IPS-NIHi11 (cell line): ENCODE measurements around the gene TMEM255B.
A peak's percentile ranks its signal among the peaks of the same experiment; 100 is the strongest.

Experiments
- DNase-seq: peaks from one replicate; pipeline ENCODE4 v3.0.0; 2012; ENCODE audit warnings: mixed read lengths, low spot score

The TMEM255B gene

GRCh38 chr13:113834496-113835200 lies 75.6 kb downstream of the TMEM255B start:
- no peak for DNase-seq

- no peak for DNase-seq
Measured at GRCh38 chr13:113835461-113836270, 76.6 kb downstream of the TMEM255B start.

DNA sequence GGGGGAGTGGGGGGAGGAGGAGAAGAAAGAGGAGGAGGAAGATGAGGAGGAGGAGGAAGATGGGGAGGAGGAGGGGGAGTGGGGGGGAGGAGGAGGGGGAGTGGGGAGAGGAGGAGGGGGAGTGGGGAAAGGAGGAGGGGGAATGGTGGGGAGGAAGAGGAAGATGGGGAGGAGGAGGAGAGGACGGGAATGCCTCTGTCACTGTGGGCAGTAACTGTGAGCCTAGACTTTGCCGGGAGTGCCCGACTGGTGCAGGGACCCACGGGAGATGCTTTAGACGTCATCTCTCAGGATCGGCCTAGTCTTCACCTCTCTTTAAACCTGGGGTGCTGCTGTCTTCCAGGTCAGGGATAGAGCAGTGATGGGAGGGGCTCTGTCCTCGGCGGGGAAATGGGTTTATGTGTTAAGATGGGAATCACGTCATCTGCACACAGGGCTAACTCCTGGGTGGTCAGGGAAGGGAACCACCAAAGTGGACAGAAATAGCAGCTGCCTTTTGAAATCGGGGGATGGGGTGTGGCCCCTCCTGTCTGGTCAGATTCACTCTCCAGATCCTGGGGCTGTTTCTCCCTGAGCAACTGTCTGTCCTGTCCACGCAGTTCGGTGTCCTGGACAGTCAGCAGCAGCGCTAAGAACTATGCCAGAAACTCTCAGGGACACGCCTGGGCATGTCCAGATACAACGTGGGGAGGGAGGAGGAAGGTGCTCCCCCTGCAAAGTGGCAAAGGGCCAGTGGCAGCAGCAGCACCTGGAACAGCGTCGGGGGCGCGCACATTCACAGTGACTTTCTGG lies 77.9 kb downstream of the TMEM255B start:
- DNase-seq = no peak

- DNase-seq = peak; percentile 80
Measured at GRCh38 chr13:113837560-113838355, 78.7 kb downstream of the TMEM255B start.

DNA sequence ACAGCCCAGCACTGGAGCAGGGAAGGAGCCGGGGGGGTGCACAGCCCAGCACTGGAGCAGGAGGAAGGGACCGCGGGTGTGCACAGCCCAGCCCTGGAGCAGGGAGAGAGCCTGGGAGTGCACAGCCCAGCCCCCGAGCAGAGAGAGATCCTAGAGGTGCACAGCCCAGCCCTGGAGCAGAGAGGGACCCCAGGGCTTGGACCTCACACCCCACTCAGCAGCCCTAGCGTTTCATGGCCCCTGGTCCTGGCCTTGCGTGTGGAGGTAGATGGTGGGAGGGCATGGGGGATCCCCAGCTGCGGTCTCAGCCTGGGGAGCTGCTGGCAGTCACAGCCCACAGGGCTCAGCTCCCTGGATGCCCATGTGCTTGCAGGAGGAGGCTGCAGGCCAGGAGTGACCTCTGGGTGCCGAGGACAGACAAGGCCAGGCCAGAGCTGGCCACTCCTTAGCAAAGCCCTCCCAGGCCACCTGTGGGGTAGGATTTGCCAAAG lies 79.7 kb downstream of the TMEM255B start:
- no peak for DNase-seq

- DNase-seq = no peak
Measured at GRCh38 chr13:113839536-113840204, 80.6 kb downstream of the TMEM255B start.

- no peak for DNase-seq
Measured at GRCh38 chr13:113840541-113841352, 81.7 kb downstream of the TMEM255B start.

- no peak for DNase-seq
Measured at GRCh38 chr13:113841353-113841650, 82.3 kb downstream of the TMEM255B start.

DNA sequence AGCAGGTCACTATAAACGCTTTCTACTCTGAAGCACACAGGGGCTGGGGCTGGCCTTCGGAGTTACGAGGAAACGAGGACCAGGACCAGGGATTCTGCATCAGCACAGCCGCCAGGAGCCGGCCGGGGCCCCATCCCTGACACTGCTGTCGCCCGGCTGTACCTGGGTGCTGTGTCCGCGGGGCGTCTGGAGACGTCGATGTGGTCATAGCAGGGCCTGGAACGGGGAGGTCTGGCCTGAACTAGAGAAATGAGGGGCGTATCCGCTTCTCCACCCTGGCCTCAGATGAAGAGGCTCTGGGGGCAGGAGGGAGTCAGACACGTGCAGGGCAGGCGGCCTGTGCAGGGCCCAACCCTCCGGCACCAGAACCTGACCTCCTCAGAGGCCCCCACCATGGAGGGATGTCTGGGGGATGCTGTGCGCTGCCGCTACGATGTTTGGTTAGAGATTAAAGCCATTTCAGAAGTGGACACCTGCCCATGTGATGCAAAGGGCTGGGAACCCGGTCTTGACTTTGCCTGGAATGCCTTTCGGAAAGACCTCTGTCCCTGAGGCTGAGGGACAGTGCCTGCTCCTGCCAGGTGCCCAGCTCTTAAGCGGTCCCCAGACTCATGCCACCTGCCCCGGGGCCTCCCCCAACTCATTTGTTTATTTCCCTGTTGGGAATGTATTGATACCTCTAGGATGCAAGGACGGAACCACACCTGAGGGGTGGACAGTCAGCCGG lies 83.5 kb downstream of the TMEM255B start:
- no peak for DNase-seq

DNA sequence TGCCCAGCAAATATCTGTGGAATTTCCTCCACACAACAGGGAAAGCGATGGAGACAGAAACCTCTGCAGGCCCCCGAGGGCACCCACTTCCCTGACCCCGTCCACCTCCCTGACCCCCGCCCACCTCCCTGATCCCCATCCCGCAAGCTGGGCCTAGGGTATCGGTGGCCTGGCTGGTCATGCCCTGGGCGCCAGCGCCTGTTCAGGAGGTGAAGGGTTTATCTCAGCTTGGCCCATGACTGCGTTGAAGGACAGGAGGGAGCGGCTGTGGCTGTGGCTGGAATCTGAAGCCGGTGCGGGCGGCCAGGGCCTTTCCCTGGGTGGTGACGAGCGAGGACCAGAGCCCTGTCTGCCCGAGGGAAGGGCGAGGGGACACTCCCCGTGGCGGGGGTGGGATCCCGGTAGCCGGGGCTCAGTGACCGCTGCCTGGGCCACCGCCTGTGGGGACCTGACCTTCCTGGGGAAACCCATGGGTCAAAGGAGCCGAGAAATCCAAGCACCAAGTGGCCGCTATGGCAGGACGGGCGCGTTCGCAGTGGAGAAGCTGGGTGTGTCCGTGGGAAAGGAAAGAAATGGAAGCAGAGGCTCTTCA lies 84.1 kb downstream of the TMEM255B start:
- no peak for DNase-seq

DNA sequence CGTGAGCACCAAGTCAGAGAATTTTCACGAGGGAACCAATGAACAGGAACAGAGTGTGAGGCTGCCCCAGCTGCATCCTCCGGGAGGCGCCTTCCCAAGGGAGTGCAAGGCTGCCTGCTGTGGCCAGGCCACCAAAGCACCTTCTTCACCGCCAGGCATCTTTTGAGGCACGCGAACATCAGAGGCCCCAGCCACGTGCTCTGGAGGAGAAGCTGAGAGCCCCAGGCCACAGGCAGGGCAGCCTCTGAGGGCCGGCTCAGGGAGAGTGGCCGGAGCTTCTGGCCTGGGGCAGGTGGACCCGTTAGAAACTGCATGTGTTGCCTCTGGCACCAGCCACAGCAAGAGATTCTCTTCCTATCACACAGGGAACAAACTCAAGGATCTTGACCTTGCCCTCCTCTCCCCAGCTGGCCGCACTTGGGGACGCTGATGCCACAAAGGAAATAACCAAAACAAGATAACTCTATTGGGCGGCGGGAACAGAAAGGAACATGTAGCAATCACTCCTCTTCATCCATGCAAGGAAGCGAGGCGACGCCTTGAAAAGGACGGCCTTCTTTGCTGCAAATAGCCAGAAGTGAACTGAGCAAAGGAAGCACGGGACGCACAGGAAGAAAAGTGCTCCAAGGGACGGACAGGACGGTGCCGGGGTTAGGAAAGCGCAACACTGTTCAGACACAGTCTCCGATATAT lies 85.0 kb downstream of the TMEM255B start:
- DNase-seq = no peak

- DNase-seq = no peak
Measured at GRCh38 chr13:113845055-113845454, 86.0 kb downstream of the TMEM255B start.

- no peak for DNase-seq
Measured at GRCh38 chr13:113845723-113846635, 87.0 kb downstream of the TMEM255B start.

DNA sequence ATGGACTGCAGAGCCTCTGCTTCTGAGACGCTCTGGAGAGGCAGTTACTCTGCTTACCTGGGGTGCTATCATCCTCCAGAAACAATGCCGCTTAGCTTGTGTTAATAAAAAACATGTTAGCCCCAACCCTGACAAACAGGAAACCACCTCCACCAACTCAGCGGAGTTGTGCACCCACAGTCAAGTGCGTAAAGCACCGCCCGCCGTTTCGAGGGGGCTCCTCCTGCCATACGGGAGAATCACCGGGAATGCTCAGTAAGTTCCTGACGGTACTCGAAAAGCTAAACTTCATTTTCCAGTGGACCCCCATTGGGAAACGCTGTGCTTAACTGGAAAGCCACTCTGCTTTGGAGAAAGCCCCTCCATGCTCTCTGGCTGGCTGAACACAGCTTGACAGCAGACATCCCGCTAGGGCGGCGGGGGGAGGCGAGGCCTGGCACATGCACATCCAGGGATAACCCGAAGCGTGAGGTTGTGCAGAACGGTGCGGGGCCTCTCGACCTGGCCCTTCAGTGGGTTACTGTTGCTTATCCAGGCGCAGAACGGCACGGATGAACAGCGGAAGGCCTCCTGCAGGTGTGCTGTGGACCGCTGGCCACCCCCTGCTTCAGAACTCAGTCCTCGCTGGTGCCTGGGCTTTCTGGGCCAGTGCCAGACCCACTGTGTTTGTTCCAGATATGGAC lies 87.8 kb downstream of the TMEM255B start:
- no peak for DNase-seq

- DNase-seq = no peak
Measured at GRCh38 chr13:113848020-113848419, 89.0 kb downstream of the TMEM255B start.

- peak; percentile 58 for DNase-seq
Measured at GRCh38 chr13:113848431-113849260, 89.6 kb downstream of the TMEM255B start.
